Measurements from ENCODE around the gene PTPRN2.

PTPRN2 gene

DNA sequence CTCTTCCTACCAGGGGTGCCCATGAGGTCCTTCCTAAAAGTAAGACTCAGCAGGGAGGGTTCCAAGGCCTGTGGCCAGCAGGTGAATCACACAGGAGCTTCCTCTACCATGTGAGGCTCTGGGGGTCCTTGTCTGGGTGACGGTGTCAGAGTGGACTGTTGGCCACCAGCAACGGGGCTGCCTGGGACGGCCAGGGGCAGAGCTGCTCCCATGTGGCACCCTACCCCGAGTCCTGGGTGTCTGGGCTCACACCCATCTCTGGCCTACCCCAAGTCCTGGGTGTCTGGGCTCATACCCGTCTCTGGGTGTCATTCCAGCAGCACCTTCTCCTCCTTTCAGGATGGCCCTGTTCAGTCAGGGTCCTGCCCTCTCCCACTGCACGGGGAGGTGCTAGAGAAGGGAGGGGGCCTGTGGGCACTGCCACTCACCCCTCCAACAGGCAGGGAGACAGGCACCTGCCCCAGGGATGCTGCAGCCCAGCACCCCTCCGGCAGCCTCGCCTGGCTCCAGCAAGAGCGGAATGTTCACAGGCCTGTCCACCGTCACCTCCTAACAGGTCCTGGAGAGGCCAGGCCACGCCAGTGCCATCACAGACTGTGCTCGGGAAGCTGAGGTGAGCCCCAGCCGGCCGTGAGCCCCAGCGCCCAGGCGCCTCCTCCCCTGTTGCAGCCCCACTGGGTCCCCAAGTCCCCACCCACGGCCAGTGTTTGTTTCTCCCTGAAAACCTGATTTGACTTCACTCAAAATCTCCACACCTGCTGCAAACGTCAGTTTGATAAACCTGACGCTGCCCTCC lies 143.7 kb downstream of the PTPRN2 start:
- no peak for DNase-seq (ENCODE audit: low spot score)
- peak overlapping the region; percentile 67 for H3K18ac ChIP-seq (ENCODE audit: low read length)
- no peaks in the 10 kb centered on the region for H3K4me1 ChIP-seq (ENCODE audit: control insufficient read depth in 2 of 2, insufficient read depth in 1 of 2, low read depth in 1 of 2, low read length in 2 of 2)
- no peak overlapping the region for H3K4me2 ChIP-seq (ENCODE audit: insufficient read depth, low read length, poor library complexity, severe bottlenecking)
- peaks cover 0 to 4% (median 0%) of the 10 kb centered on the region in 3 experiments for H3K27me3 ChIP-seq (ENCODE audit: control insufficient read depth in 3 of 3, insufficient read depth in 3 of 3, low read depth in 1 of 3, low read length in 3 of 3)
- no peak overlapping the region for H4K8ac ChIP-seq (ENCODE audit: low read depth, low read length)
- no peak overlapping the region for H3K9ac ChIP-seq (ENCODE audit: low read depth, low read length, poor library complexity)
- no peak overlapping the region for H2AFZ ChIP-seq (ENCODE audit: low read length)
- no peak overlapping the region for H3K4ac ChIP-seq (ENCODE audit: low read length)
- H3K23ac ChIP-seq (ENCODE audit: low read depth, low read length, poor library complexity): peak overlapping the region; percentile 69
- no peak overlapping the region for H2BK120ac ChIP-seq (ENCODE audit: low read depth, low read length)
- no peak overlapping the region for H4K91ac ChIP-seq (ENCODE audit: low read depth, low read length, poor library complexity)
- no peaks in the 10 kb centered on the region for H3K36me3 ChIP-seq (replicated peaks in 1 of 2; ENCODE audit: control insufficient read depth in 2 of 2, insufficient read depth in 2 of 2, low read length in 2 of 2)
- peak overlapping the region; percentile 88 for H2AK5ac ChIP-seq (ENCODE audit: low read depth, low read length)
- WGBS, 2 donors (ENCODE audit: extremely low coverage in 2 of 2, insufficient read length in 2 of 2, insufficient replicate concordance in 1 of 2): no CpG with 5 or more reads among the region's 19 CpGs
- H2BK5ac ChIP-seq (ENCODE audit: low read length): no peak overlapping the region
- H3K79me1 ChIP-seq (ENCODE audit: low read depth, low read length): no peaks in the 10 kb centered on the region
- H3K4me3 ChIP-seq (ENCODE audit: low read length in 2 of 2): no peak overlapping the region
- H3K9me3 ChIP-seq (replicated peaks in 1 of 2; ENCODE audit: control insufficient read depth in 2 of 2, insufficient read depth in 1 of 2, low read depth in 1 of 2, low read length in 2 of 2): peaks cover 0 to 3% of the 10 kb centered on the region in 2 donors
- H3K14ac ChIP-seq (ENCODE audit: low read length): no peak overlapping the region
- no peak overlapping the region for H2BK15ac ChIP-seq (ENCODE audit: low read length)
- H3K27ac ChIP-seq (replicated peaks; ENCODE audit: low read length): no peak overlapping the region
- no peak overlapping the region for H2BK12ac ChIP-seq (ENCODE audit: low read length)

DNA sequence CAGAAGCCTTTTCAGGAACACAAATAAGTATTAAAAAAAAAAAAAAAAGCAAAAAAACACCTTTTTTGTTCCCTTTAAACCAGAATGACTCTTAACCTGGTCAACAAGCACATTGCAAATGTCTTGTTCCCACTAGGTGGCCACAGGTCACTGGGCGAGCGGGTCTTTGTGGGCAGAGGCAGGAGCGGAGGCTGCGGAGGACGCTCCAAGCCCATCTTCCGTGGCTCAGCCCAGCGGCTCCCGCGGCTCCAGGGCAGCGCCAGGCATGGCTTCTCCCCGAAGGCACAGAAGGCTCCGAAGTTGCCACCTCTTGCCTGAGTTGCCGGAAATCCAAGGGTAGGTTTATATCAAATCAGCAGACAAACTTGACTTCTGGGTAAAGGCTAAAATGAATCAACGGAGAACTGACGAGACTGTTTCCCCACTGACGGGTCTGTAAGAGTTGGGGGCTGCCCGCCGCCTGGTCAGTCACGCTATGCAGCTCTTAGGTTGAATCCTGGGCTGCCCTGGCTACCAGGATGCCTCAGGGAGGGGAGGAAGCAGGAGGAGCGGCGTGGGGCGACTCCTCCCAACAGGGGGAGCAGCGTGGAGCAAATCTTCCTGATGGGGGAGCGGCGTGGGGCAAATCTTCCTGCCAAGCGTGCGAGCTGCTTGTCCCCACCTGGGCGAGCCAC lies 144.5 kb downstream of the PTPRN2 start:
- Histone ChIP-seq H3K27ac (replicated peaks; ENCODE audit: low read length) (no peak overlapping the region), H3K27me3 (ENCODE audit: control insufficient read depth in 3 of 3, insufficient read depth in 3 of 3, low read depth in 1 of 3, low read length in 3 of 3) (peaks cover 0 to 4% (median 0%) of the 10 kb centered on the region in 3 experiments), H3K4me1 (ENCODE audit: control insufficient read depth in 2 of 2, insufficient read depth in 1 of 2, low read depth in 1 of 2, low read length in 2 of 2) (no peaks in the 10 kb centered on the region), H3K23ac (ENCODE audit: low read depth, low read length, poor library complexity) (no peak overlapping the region), H2BK5ac (ENCODE audit: low read length) (no peak overlapping the region), H3K4me3 (ENCODE audit: low read length in 2 of 2) (no peak overlapping the region), H2BK15ac (ENCODE audit: low read length) (no peak overlapping the region), H3K36me3 (replicated peaks in 1 of 2; ENCODE audit: control insufficient read depth in 2 of 2, insufficient read depth in 2 of 2, low read length in 2 of 2) (no peaks in the 10 kb centered on the region), H4K91ac (ENCODE audit: low read depth, low read length, poor library complexity) (no peak overlapping the region), H4K8ac (ENCODE audit: low read depth, low read length) (no peak overlapping the region), H2BK120ac (ENCODE audit: low read depth, low read length) (no peak overlapping the region), H2AK5ac (ENCODE audit: low read depth, low read length) (peak overlapping the region; percentile 25), H3K18ac (ENCODE audit: low read length) (peak overlapping the region; percentile 70), H3K4ac (ENCODE audit: low read length) (no peak overlapping the region), H3K14ac (ENCODE audit: low read length) (no peak overlapping the region), H2AFZ (ENCODE audit: low read length) (no peak overlapping the region), H3K9ac (ENCODE audit: low read depth, low read length, poor library complexity) (no peak overlapping the region), H3K79me1 (ENCODE audit: low read depth, low read length) (no peaks in the 10 kb centered on the region), H3K4me2 (ENCODE audit: insufficient read depth, low read length, poor library complexity, severe bottlenecking) (no peak overlapping the region), H3K9me3 (replicated peaks in 1 of 2; ENCODE audit: control insufficient read depth in 2 of 2, insufficient read depth in 1 of 2, low read depth in 1 of 2, low read length in 2 of 2) (peaks cover 0 to 3% of the 10 kb centered on the region in 2 donors), H2BK12ac (ENCODE audit: low read length) (no peak overlapping the region)
- no CpG with 5 or more reads among the region's 28 CpGs for WGBS, 2 donors (ENCODE audit: extremely low coverage in 2 of 2, insufficient read length in 2 of 2, insufficient replicate concordance in 1 of 2)
- no peak for DNase-seq (ENCODE audit: low spot score)

DNA sequence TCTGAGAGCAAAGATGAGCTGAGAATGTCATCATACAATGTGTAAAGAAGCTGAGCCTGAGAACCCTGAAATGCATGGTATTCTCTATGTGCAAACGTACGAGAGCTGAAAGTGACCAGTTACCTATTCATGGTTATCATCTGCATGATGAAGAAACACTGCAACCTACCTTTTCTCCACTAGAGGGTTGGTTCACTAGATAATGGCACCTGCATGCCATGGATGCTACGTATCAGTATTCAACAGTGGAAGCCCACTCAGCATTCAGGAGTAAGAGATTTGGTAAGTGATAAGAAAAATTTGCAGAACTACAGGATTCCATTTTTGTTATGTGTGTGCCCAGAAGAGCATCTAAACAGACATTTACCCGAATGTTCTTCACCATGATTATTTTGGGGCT lies 145.4 kb downstream of the PTPRN2 start:
- no peak for DNase-seq (ENCODE audit: low spot score)
- Histone ChIP-seq H3K4ac (ENCODE audit: low read length) (no peak overlapping the region), H2BK120ac (ENCODE audit: low read depth, low read length) (no peak overlapping the region), H3K9me3 (replicated peaks in 1 of 2; ENCODE audit: control insufficient read depth in 2 of 2, insufficient read depth in 1 of 2, low read depth in 1 of 2, low read length in 2 of 2) (peaks cover 0 to 3% of the 10 kb centered on the region in 2 donors), H3K79me1 (ENCODE audit: low read depth, low read length) (no peaks in the 10 kb centered on the region), H3K9ac (ENCODE audit: low read depth, low read length, poor library complexity) (no peak overlapping the region), H3K18ac (ENCODE audit: low read length) (no peak overlapping the region), H4K91ac (ENCODE audit: low read depth, low read length, poor library complexity) (no peak overlapping the region), H2AFZ (ENCODE audit: low read length) (no peak overlapping the region), H3K4me2 (ENCODE audit: insufficient read depth, low read length, poor library complexity, severe bottlenecking) (no peak overlapping the region), H2BK5ac (ENCODE audit: low read length) (no peak overlapping the region), H2BK15ac (ENCODE audit: low read length) (no peak overlapping the region), H3K27me3 (ENCODE audit: control insufficient read depth in 3 of 3, insufficient read depth in 3 of 3, low read depth in 1 of 3, low read length in 3 of 3) (no peaks in the 10 kb centered on the region), H4K8ac (ENCODE audit: low read depth, low read length) (no peak overlapping the region), H3K14ac (ENCODE audit: low read length) (no peak overlapping the region), H3K36me3 (replicated peaks in 1 of 2; ENCODE audit: control insufficient read depth in 2 of 2, insufficient read depth in 2 of 2, low read length in 2 of 2) (no peaks in the 10 kb centered on the region), H3K4me1 (ENCODE audit: control insufficient read depth in 2 of 2, insufficient read depth in 1 of 2, low read depth in 1 of 2, low read length in 2 of 2) (no peaks in the 10 kb centered on the region), H3K4me3 (ENCODE audit: low read length in 2 of 2) (peak overlapping the region in 1 of 2 donors; percentile 53), H3K27ac (replicated peaks; ENCODE audit: low read length) (no peak overlapping the region), H2AK5ac (ENCODE audit: low read depth, low read length) (no peak overlapping the region), H2BK12ac (ENCODE audit: low read length) (no peak overlapping the region), H3K23ac (ENCODE audit: low read depth, low read length, poor library complexity) (no peak overlapping the region)
- no CpG with 5 or more reads among the region's 4 CpGs for WGBS, 2 donors (ENCODE audit: extremely low coverage in 2 of 2, insufficient read length in 2 of 2, insufficient replicate concordance in 1 of 2)

DNA sequence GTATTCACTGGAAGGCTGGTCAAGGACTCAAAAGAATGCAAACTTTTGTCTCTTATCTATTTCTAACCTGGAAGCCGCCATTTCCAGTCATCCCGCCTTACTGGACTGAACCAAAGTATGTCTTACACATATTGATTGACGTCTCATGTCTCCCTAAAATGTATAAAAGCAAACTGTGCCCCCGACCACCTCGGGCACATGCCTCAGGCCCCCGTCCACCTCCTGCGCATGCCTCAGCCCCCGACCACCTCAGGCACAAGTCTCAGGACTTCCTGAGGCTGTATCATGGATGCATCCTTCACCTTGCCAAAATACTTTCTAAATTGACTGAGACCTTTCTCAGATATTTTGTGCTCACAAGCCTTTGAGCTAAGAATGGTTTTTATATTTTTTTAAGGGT lies 148.6 kb downstream of the PTPRN2 start:
- no peak overlapping the region for H2BK12ac ChIP-seq (ENCODE audit: low read length)
- H3K27me3 ChIP-seq (ENCODE audit: control insufficient read depth in 3 of 3, insufficient read depth in 3 of 3, low read depth in 1 of 3, low read length in 3 of 3): no peaks in the 10 kb centered on the region
- no peak for DNase-seq (ENCODE audit: low spot score)
- no peaks in the 10 kb centered on the region for H3K4me1 ChIP-seq (ENCODE audit: control insufficient read depth in 2 of 2, insufficient read depth in 1 of 2, low read depth in 1 of 2, low read length in 2 of 2)
- H3K18ac ChIP-seq (ENCODE audit: low read length): no peak overlapping the region
- H3K9ac ChIP-seq (ENCODE audit: low read depth, low read length, poor library complexity): no peak overlapping the region
- H2AFZ ChIP-seq (ENCODE audit: low read length): no peak overlapping the region
- H4K91ac ChIP-seq (ENCODE audit: low read depth, low read length, poor library complexity): no peak overlapping the region
- H2BK15ac ChIP-seq (ENCODE audit: low read length): no peak overlapping the region
- H2BK120ac ChIP-seq (ENCODE audit: low read depth, low read length): no peak overlapping the region
- no peak overlapping the region for H2BK5ac ChIP-seq (ENCODE audit: low read length)
- no peak overlapping the region for H3K4ac ChIP-seq (ENCODE audit: low read length)
- no peak overlapping the region for H3K4me2 ChIP-seq (ENCODE audit: insufficient read depth, low read length, poor library complexity, severe bottlenecking)
- no peak overlapping the region for H3K14ac ChIP-seq (ENCODE audit: low read length)
- H3K23ac ChIP-seq (ENCODE audit: low read depth, low read length, poor library complexity): no peak overlapping the region
- H3K4me3 ChIP-seq (ENCODE audit: low read length in 2 of 2): no peak overlapping the region
- H4K8ac ChIP-seq (ENCODE audit: low read depth, low read length): no peak overlapping the region
- no CpG with 5 or more reads among the region's 8 CpGs for WGBS, 2 donors (ENCODE audit: extremely low coverage in 2 of 2, insufficient read length in 2 of 2, insufficient replicate concordance in 1 of 2)
- no peaks in the 10 kb centered on the region for H3K36me3 ChIP-seq (replicated peaks in 1 of 2; ENCODE audit: control insufficient read depth in 2 of 2, insufficient read depth in 2 of 2, low read length in 2 of 2)
- H3K9me3 ChIP-seq (replicated peaks in 1 of 2; ENCODE audit: control insufficient read depth in 2 of 2, insufficient read depth in 1 of 2, low read depth in 1 of 2, low read length in 2 of 2): peaks cover 0 to 3% of the 10 kb centered on the region in 2 donors
- H2AK5ac ChIP-seq (ENCODE audit: low read depth, low read length): no peak overlapping the region
- H3K27ac ChIP-seq (replicated peaks; ENCODE audit: low read length): no peak overlapping the region
- H3K79me1 ChIP-seq (ENCODE audit: low read depth, low read length): no peaks in the 10 kb centered on the region
